HG03575 (cell line): ENCODE measurements around the gene ATRNL1.

Experiments
- ATAC-seq: cut with Tn5 transposase; IDR thresholded peaks from one replicate; pipeline ENCODE4 v1.9.1; 2021; ENCODE audit not compliant: unreplicated experiment, insufficient number of reproducible peaks, low FRiP score; ENCODE audit errors: extremely low read depth

ATRNL1 gene

GRCh38 chr10:115949282-115949844 lies 856.2 kb downstream of the ATRNL1 start:
- ATAC-seq: no peak

- ATAC-seq: no peak
These were observed 857.2 kb downstream of the ATRNL1 start for GRCh38 chr10:115950320-115950719.

- no peak for ATAC-seq
These were observed 858.1 kb downstream of the ATRNL1 start for GRCh38 chr10:115951242-115951641.

- ATAC-seq: no peak
These were observed 860.1 kb downstream of the ATRNL1 start for GRCh38 chr10:115953281-115953680.

- no peak for ATAC-seq
These were observed 860.8 kb downstream of the ATRNL1 start for GRCh38 chr10:115953968-115954367.

DNA sequence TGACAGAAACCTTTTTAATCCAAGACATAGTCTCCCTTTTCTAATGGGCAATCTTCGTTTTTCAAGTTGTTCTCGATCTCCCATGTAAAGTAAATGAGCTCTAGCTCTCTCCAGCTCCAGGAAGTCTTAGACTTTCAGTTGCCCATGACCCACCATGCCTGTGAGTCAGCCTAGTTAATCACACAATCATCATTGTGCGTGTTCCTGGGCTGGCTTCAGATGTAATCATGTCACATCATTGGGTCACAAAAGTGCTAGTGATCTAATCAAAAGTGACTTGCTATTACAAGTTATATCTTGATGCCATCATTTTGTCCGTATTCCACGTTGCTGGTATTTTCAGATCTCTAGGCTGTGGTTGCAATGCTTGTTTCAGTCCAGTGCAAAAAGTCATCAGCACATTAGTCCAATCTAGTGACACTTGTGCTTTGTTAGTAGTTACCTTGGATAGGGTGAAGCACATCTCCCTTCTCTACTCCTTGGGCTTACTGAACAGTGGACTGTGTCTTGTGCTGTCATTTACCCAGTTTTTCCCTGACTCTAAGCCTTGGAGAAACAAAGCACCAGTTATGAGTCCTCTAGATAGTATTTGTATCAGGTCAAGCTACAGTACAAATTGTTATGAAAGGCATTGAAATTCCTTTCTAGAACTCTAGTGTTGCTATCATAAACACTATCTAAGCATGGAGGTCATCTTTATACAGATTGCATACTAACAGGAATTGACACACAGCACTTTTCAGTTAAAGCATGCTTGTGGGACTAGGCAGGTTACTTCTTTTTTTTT lies 863.3 kb downstream of the ATRNL1 start:
- ATAC-seq: no peak

DNA sequence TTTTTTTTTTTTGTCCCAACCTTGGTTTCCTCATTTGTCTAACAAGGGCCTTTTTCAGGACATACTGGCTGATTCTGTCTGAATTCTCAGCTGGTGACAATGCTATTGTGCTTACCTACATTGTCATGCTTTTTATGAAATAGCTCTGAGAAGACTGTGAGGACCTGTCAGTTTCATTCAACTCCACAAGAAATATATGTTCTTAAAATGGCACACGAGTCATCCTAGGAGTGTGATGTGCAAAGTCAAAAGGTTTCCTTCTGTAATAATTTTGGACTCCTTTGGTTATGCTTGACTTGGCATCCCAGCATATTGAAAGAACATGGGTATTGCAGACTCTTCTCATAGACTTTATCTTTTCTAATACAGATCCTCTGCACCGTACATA lies 863.8 kb downstream of the ATRNL1 start:
- ATAC-seq: no peak

GRCh38 chr10:115957786-115958442 lies 864.7 kb downstream of the ATRNL1 start:
- ATAC-seq: no peak

- ATAC-seq: no peak
These were observed 870.7 kb downstream of the ATRNL1 start for GRCh38 chr10:115963848-115964247.

DNA sequence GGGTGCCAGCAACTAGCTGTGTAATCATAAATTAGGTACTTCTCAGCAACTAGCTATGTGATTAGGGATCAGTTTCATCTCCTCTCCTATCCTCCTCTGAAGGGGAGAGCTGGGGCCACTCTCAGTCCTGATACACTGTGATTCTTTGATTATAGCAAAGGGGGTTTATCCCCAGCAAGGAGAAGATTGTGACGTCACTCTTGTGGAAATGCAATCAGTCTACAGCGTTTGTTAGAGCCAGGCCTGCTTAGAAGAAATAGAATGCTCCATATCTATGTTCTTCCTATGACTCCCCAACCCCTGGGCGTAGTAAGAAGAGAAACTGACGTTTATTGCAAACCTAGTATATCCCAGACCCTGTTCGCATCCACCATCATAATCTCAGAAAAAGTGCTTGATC lies 871.7 kb downstream of the ATRNL1 start:
- ATAC-seq: no peak

DNA sequence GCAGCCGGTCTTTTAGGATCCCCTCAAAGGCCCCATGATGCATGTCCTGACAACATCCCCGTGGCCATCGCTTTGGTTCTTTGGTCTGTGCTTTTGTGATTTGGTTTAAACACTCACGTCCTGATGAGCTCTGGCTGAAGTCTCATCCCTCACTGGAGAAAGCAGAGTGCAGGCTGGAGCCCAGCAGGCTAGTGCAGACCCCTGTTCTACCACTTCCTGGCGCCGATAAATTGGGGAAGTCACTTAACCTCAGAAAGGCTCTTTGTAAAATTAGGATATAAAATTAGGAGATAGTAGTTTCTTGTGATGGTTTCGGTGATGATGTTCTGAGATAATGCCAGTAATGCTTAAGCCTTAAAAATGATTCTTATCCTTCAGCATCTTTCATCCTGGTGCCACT lies 872.2 kb downstream of the ATRNL1 start:
- ATAC-seq: no peak

DNA sequence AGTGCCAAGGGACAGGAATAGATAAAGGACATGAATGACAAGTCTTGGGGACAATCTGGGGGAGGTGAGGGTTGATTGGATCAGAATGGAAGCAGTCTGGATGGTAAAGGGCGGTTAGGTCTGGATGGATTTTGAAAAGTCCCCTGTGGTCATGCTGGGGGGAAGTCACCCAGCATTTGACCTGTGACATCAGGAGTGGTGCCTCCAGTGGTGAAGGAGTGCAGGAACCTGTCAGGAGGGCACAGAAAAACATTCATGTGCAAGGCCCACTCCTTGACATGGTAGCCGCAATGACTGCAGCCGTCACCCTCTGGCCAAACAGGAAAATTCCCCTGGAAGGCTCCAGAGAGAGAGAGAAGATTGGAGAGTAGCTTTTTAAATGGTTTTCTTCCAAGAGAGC lies 875.1 kb downstream of the ATRNL1 start:
- ATAC-seq: no peak

DNA sequence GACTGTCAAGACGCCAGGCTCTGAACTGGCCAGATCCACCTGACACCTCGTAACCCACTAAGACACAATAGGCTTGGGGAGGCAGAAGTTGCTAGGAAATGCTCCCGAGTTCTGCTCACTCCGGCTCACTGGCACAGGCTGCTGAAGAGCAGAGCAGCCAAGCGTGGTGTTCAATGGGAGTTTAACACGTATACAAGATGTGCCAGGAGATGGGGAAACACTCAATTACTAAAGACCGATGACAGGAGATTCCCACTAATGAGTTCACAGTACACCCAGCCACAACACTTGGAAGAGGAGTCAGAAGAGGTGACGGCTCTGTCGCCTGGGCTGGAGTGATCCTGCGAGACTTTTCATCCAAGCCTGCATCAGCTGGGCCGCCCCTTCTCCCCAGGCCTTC lies 876.4 kb downstream of the ATRNL1 start:
- ATAC-seq: no peak

GRCh38 chr10:115971921-115972320 lies 878.8 kb downstream of the ATRNL1 start:
- ATAC-seq: no peak

- ATAC-seq: no peak
These were observed 879.3 kb downstream of the ATRNL1 start for GRCh38 chr10:115972426-115972825.

DNA sequence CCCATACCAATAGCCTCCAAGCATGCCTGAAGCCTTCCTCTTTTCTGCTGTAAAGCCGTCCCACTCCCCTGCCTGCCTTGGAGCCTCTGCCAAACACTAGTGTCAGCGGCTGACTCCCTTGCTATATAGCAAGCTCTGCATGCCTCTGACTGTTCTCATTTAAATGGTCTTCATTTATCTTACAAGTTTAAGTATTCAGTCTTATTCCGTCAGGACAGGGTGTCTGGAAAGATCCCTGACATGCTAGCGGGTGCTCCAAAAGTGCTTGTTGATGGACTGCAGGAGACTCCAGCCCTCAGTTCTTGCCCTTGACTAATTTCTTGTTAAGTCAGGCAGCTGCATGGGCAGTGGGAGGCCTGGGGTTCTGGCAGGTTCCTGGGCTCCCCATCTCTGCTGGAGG lies 881.2 kb downstream of the ATRNL1 start:
- ATAC-seq: no peak

- no peak for ATAC-seq
These were observed 881.8 kb downstream of the ATRNL1 start for GRCh38 chr10:115974816-115975430.

- no peak for ATAC-seq
These were observed 882.3 kb downstream of the ATRNL1 start for GRCh38 chr10:115975506-115975905.

DNA sequence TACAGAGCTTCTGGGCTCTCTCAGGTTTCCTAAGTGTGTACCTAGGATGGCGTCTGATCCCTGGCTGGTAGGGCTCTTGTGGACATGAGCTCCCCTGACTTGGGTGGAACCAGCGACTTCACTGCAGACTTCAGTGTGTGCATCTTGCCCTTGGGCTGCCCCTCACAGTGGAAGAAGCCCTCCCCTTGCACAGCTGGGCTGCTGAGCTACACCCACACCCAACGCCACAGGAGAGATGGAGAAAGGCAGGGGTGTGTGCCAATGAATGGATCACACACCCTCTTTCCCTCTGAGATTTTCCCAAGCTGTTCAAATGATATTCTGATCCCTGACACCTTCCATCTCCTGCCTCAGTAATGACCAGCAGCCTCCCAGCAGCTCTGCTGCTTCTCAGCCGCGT lies 883.2 kb downstream of the ATRNL1 start:
- no peak for ATAC-seq

DNA sequence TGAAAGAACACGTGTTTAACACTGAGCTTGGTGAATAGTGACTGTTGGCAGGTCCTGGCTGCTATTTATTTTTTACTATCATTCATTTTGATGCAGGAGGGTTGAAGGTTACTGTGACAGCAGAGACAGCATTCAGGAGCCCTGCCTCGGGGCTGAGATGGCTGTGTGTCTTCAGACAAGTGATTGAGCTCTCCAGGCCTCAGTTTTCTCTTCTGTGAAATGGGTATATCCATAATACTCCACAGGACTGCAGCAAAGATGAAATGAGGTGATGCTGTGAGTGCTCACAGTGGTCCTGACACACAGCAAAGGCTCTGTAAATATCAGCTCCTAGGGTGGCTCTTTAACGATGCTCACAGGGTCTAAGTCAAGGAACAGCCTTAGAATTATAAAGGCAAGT lies 884.7 kb downstream of the ATRNL1 start:
- no peak for ATAC-seq
